HepG2 (cell line): ENCODE measurements around the gene DYNC2I2. TPM values are rescaled to one million over a fixed set of nuclear protein-coding genes. Genes with fewer than 3 reads are reported as not detected.

Experiments
- CHCHD3 ChIP-seq: sonication (generic); formaldehyde crosslinking; IDR thresholded peaks from 2 replicates; pipeline ENCODE4 v1.8.0; 2022; ENCODE audit warnings: mild to moderate bottlenecking, missing genetic modification reagents, moderate library complexity
- DR1 ChIP-seq: sonication (generic); formaldehyde crosslinking; IDR thresholded peaks from 2 replicates; pipeline ENCODE4 v1.8.0; 2021; ENCODE audit warnings: mild to moderate bottlenecking, missing genetic modification reagents, inconsistent platforms
- EP300 ChIP-seq, 3 experiments: sonication (generic) in 1 of 3; formaldehyde crosslinking in 1 of 3; IDR thresholded peaks; 2 replicates each; pipeline versions ENCODE4 v1.5.1 to v1.6.1; 2011 to 2020; ENCODE audit warnings: low read depth in 2 of 3, low read length in 2 of 3, borderline replicate concordance in 1 of 3, improper control_type of control experiment in 1 of 3, mild to moderate bottlenecking in 1 of 3, missing genetic modification reagents in 1 of 3, moderate library complexity in 1 of 3
- FOXA1 ChIP-seq, 2 experiments: fragments of 450-650 bp in 1 of 2; sonication (generic) in 1 of 2; formaldehyde crosslinking in 1 of 2; IDR thresholded peaks; 2 replicates each; pipeline versions ENCODE4 v1.4.0 to v1.6.1; 2016 to 2020; ENCODE audit warnings: missing genetic modification reagents in 1 of 2
- IRF1 ChIP-seq: sonication (generic); formaldehyde crosslinking; IDR thresholded peaks from 2 replicates; pipeline ENCODE4 v1.4.0; 2020; ENCODE audit warnings: low read depth, mild to moderate bottlenecking, missing genetic modification reagents
- MIER2 ChIP-seq: IDR thresholded peaks from 2 replicates; pipeline ENCODE4 v1.6.1; 2016; ENCODE audit warnings: missing biosample characterization, missing genetic modification reagents
- NFIC ChIP-seq: IDR thresholded peaks from 2 replicates; pipeline ENCODE4 v1.6.1; 2012; ENCODE audit warnings: mild to moderate bottlenecking, low read length, inconsistent platforms
- PBX3 ChIP-seq: sonication (generic); formaldehyde crosslinking; IDR thresholded peaks from 2 replicates; pipeline ENCODE4 v1.8.1; 2023; ENCODE audit warnings: missing genetic modification reagents, inconsistent platforms, borderline replicate concordance
- POLR2AphosphoS2 ChIP-seq: IDR thresholded peaks from 2 replicates; pipeline ENCODE4 v1.6.1; 2011; ENCODE audit warnings: low read depth, low read length, improper control_type of control experiment
- SMC3 ChIP-seq: IDR thresholded peaks from 2 replicates; pipeline ENCODE4 v1.6.1; 2011; ENCODE audit warnings: low read length, improper control_type of control experiment
- THAP11 ChIP-seq: IDR thresholded peaks from 2 replicates; pipeline ENCODE4 v1.6.1; 2016; ENCODE audit warnings: missing biosample characterization, missing genetic modification reagents
- ZBED4 ChIP-seq: sonication (generic); formaldehyde crosslinking; IDR thresholded peaks from 2 replicates; pipeline ENCODE4 v1.4.0; 2020; ENCODE audit warnings: missing genetic modification reagents, borderline replicate concordance
- ZFP1 ChIP-seq: IDR thresholded peaks from 2 replicates; pipeline ENCODE4 v1.6.1; 2016
- ZNF646 ChIP-seq: sonication (generic); formaldehyde crosslinking; IDR thresholded peaks from 2 replicates; pipeline ENCODE4 v1.9.0; 2021; ENCODE audit warnings: mild to moderate bottlenecking, missing genetic modification reagents
- ZNF773 ChIP-seq: sonication (generic); formaldehyde crosslinking; IDR thresholded peaks from 2 replicates; pipeline ENCODE4 v1.4.0; 2020; ENCODE audit warnings: missing genetic modification reagents, borderline replicate concordance
- polyA plus RNA-seq, 8 experiments: library from polyadenylated mRNA; depleted of rRNA in 3 of 8; stranded (reverse) in 7 of 8; unstranded in 1 of 8; fragments of >200 nt; fragmentation: Illumina TruSeq in 4 of 8; extraction: Trizol in 4 of 8; gene quantifications; 2 replicates each; pipeline versions ENCODE4 v1.2.1 to v1.2.3, GENCODE V29; 2011 to 2016; ENCODE audit warnings: low read depth in 4 of 8, missing spikeins in 1 of 8, mixed read lengths in 1 of 8; ENCODE audit not compliant: insufficient read depth in 1 of 8
- total RNA-seq, 5 experiments: library from RNA; depleted of rRNA; stranded (reverse); fragments of >200 nt; fragmentation: Illumina TruSeq; extraction: Trizol; gene quantifications; 2 replicates each; pipeline ENCODE4 v1.2.3, GENCODE V29; 2016; ENCODE audit warnings: low read depth in 1 of 5

The DYNC2I2 gene
- total and polyA plus RNA-seq, 2 of the 13 experiments (the other 11 are each of a cell fraction or from before 2014, with no cell fraction given), result 13.7 to 40.2 TPM

GRCh38 chr9:128656416-128657343 is at the start of gene DYNC2I2 (continued):
- TF ChIP-seq ZNF646 (CRISPR knock-in tag) (no peak), PBX3 (CRISPR knock-in tag) (0 out of 2 replicates have a peak, but pooled peaks have one; percentile 69), NFIC (no peak), SMC3 (no peak), FOXA1 (IDR thresholded peaks at IDR 0.05) (no peak), FOXA1 (CRISPR knock-in tag; IDR thresholded peaks at IDR 0.05) (no peak), ZBED4 (peak; percentile 78; the same call in 1 of the 2 replicates), POLR2AphosphoS2 (no peak), EP300 (IDR thresholded peaks at IDR 0.05; ENCODE audit: low read depth in 2 of 2, low read length in 2 of 2) (no peak), EP300 (CRISPR knock-in tag; IDR thresholded peaks at IDR 0.05; ENCODE audit: borderline replicate concordance) (peak; percentile 13; the same call in 1 of the 2 replicates), ZNF773 (CRISPR knock-in tag) (peak; percentile 85; the same call in 1 of the 2 replicates), THAP11 (CRISPR knock-in tag) (peak; percentile 91), IRF1 (0 out of 2 replicates have a peak, but pooled peaks have one; percentile 72), CHCHD3 (CRISPR knock-in tag) (peak; percentile 64; the same call in 1 of the 2 replicates), MIER2 (0 out of 2 replicates have a peak, but pooled peaks have one; percentile 24), ZFP1 (CRISPR knock-in tag) (peak; percentile 78), DR1 (CRISPR knock-in tag) (no peak; the same call in none of the 2 replicates)
